Urothelium cell line (cell line): Measurements from ENCODE around the gene CELSR1.
"Not testable (repeated sequence)": the region's sequence is repeated elsewhere in the genome, so short reads cannot be mapped to it uniquely, and the experiment has no call there.

Source experiments
- DNase-seq: peaks from one replicate; pipeline ENCODE4 v3.0.0; 2011; ENCODE audit warnings: low spot score, mixed read lengths
- FAIRE-seq: peaks from 2 replicates; lab custom pipeline; 2011; peaks lifted over from hg19 to GRCh38; lab: Jason Lieb, UNC

CELSR1 gene

GRCh38 chr22:46315976-46316375, 221.4 kb downstream of the CELSR1 start:
- DNase-seq (no peak), FAIRE-seq (no peak)

GRCh38 chr22:46312848-46313247, 224.6 kb downstream of the CELSR1 start:
- not testable (repeated sequence) for FAIRE-seq, DNase-seq

- DNase-seq (no peak), FAIRE-seq (no peak)
These were observed 225.4 kb downstream of the CELSR1 start for GRCh38 chr22:46312056-46312455.
